HepG2 (cell line): Measurements from ENCODE around the gene SYNGR1. TPM values are rescaled to one million over a fixed set of nuclear protein-coding genes. Genes with fewer than 3 reads are reported as not detected.
A peak's percentile ranks its signal among the peaks of the same experiment; 100 is the strongest.

Experiments
- ATAC-seq: fragments of 200-7000 bp; cut with Tn5 transposase; 3 replicates; pipeline ENCODE4 v1.9.1; 2020; ENCODE audit warnings: mild to moderate bottlenecking, moderate library complexity
- BruUV-seq: library from RNA; stranded (reverse); fragments of 400-500 nt; replicated peaks from 2 replicates; lab custom pipeline; 2021; lab: Mats Ljungman, UMichigan
- CTCF ChIA-PET: fragments of 300-600 bp; formaldehyde crosslinking; extraction: SDS; loops from one replicate; lab custom pipeline; 2021; ENCODE audit warnings: low total read pairs, inconsistent platforms, low intra/inter-chr PET ratio; lab: Yijun Ruan, JAX
- POLR2A ChIA-PET: fragments of 350-600 bp; sonication (Branson Sonifier 250); formaldehyde crosslinking; loops from one replicate; lab custom pipeline; 2020; ENCODE audit warnings: antibody characterized with exemption, inconsistent platforms; lab: Yijun Ruan, JAX
- DNase-seq: peaks from one replicate; pipeline ENCODE4 v3.0.0-alpha.2; 2015; ENCODE audit warnings: low spot score
- FAIRE-seq: peaks from 3 replicates; lab custom pipeline; 2011; peaks lifted over from hg19 to GRCh38; lab: Jason Lieb, UNC
- H2AFZ ChIP-seq: one replicate; pipeline ENCODE4 v1.6.1; 2011; ENCODE audit warnings: low read length, inconsistent platforms
- H3K27ac ChIP-seq: fragments of 300-600 bp; 3 replicates; pipeline ENCODE4 v1.8.0; 2011; ENCODE audit warnings: mixed run types, mild to moderate bottlenecking, mixed read lengths, low read length, inconsistent platforms; ENCODE audit not compliant: insufficient read depth; ENCODE audit errors: extremely low read length
- H3K27me3 ChIP-seq, 2 experiments: fragments of 200-600 bp in 1 of 2; 2 replicates in 1 of 2; 3 replicates in 1 of 2; pipeline versions ENCODE4 v1.6.0 to v1.8.0; 2011; ENCODE audit warnings: low read length in 2 of 2, mild to moderate bottlenecking in 2 of 2, moderate library complexity in 2 of 2, inconsistent platforms in 1 of 2; ENCODE audit not compliant: insufficient read depth in 2 of 2, control insufficient read depth in 1 of 2
- H3K36me3 ChIP-seq, 2 experiments: fragments of 200-600 bp in 1 of 2; replicated peaks in 1 of 2; 2 replicates in 1 of 2; 3 replicates in 1 of 2; pipeline versions ENCODE4 v1.5.1 to v1.8.0; 2011; ENCODE audit warnings: low read length in 2 of 2, inconsistent platforms in 1 of 2; ENCODE audit not compliant: insufficient read depth in 2 of 2, control insufficient read depth in 1 of 2
- H3K4me1 ChIP-seq: 2 replicates; pipeline ENCODE4 v1.5.1; 2012; ENCODE audit warnings: low read length, inconsistent platforms; ENCODE audit not compliant: insufficient read depth
- H3K4me2 ChIP-seq: 2 replicates; pipeline ENCODE4 v1.6.0; 2011; ENCODE audit warnings: low read depth, low read length, inconsistent platforms
- H3K4me3 ChIP-seq, 3 experiments: fragments of 200-600 bp in 1 of 3; sonication (generic), shearing (Covaris generic) in 1 of 3; replicated peaks in 1 of 3; 2 replicates each; pipeline ENCODE4 v1.5.1; 2011 to 2016; ENCODE audit warnings: low read length in 3 of 3, inconsistent platforms in 2 of 3, low read depth in 2 of 3, mild to moderate bottlenecking in 2 of 3, control low read depth in 1 of 3, mixed read lengths in 1 of 3; ENCODE audit not compliant: insufficient read depth in 1 of 3
- H3K79me2 ChIP-seq: one replicate; pipeline ENCODE4 v1.6.1; 2011; ENCODE audit warnings: low read length, inconsistent platforms; ENCODE audit not compliant: insufficient read depth
- H3K9ac ChIP-seq: 2 replicates; pipeline ENCODE4 v1.6.0; 2011; ENCODE audit warnings: mild to moderate bottlenecking, low read depth, low read length, inconsistent platforms; ENCODE audit not compliant: insufficient read depth
- H3K9me3 ChIP-seq: 2 replicates; pipeline ENCODE4 v1.5.1; 2012; ENCODE audit warnings: mild to moderate bottlenecking, low read length
- H4K20me1 ChIP-seq: 2 replicates; pipeline ENCODE4 v1.6.0; 2011; ENCODE audit warnings: inconsistent platforms, mild to moderate bottlenecking, low read length, moderate library complexity; ENCODE audit not compliant: insufficient read depth
- MAFF ChIP-seq: IDR thresholded peaks from 2 replicates; pipeline ENCODE4 v1.6.1; 2011; ENCODE audit warnings: low read depth, low read length, improper control_type of control experiment
- SMC3 ChIP-seq: IDR thresholded peaks from 2 replicates; pipeline ENCODE4 v1.6.1; 2011; ENCODE audit warnings: low read length, improper control_type of control experiment
- STAG1 ChIP-seq: sonication (generic); formaldehyde crosslinking; IDR thresholded peaks from 2 replicates; pipeline ENCODE4 v1.4.0; 2020; ENCODE audit warnings: missing genetic modification reagents
- XRCC5 ChIP-seq: fragments of 200-400 bp; formaldehyde crosslinking; optimal IDR thresholded peaks from 2 replicates; pipeline ENCODE3; 2017; ENCODE audit warnings: mild to moderate bottlenecking, low read length
- ZNF574 ChIP-seq: sonication (generic); formaldehyde crosslinking; IDR thresholded peaks from 2 replicates; pipeline ENCODE4 v1.4.0; 2020; ENCODE audit warnings: missing genetic modification reagents
- WGBS: methylation state at CpG from one replicate; pipeline ENCODE4 v1.1.6; 2017; ENCODE audit warnings: low lambda C conversion rate; 5-methylcytosine and 5-hydroxymethylcytosine counted together
- in situ Hi-C: cut with HindIII; loops from 2 replicates; pipeline ENCODE4 v1.10.0; 2017; ENCODE audit warnings: low pct_unique_long_range_greater_than_20kb; ENCODE audit not compliant: extremely low pct_ligation_motif_present
- intact Hi-C: fragments of 100-400 bp; cut with micrococcal nuclease; formaldehyde crosslinking; loops from one replicate; pipeline ENCODE4 v1.10.0; 2022; ENCODE audit not compliant: unreplicated experiment
- polyA plus RNA-seq, 8 experiments: library from polyadenylated mRNA; depleted of rRNA in 3 of 8; stranded (reverse) in 7 of 8; unstranded in 1 of 8; fragments of >200 nt; fragmentation: Illumina TruSeq in 4 of 8; extraction: Trizol in 4 of 8; gene quantifications; 2 replicates each; pipeline versions ENCODE4 v1.2.1 to v1.2.3, GENCODE V29; 2011 to 2016; ENCODE audit warnings: low read depth in 4 of 8, missing spikeins in 1 of 8, mixed read lengths in 1 of 8; ENCODE audit not compliant: insufficient read depth in 1 of 8
- total RNA-seq, 5 experiments: library from RNA; depleted of rRNA; stranded (reverse); fragments of >200 nt; fragmentation: Illumina TruSeq; extraction: Trizol; gene quantifications; 2 replicates each; pipeline ENCODE4 v1.2.3, GENCODE V29; 2016; ENCODE audit warnings: low read depth in 1 of 5
- TF ChIP-seq, protein P1 (sequence below): sonication (generic); formaldehyde crosslinking; IDR thresholded peaks from 2 replicates; pipeline ENCODE4 v1.5.0; 2020; ENCODE audit warnings: mild to moderate bottlenecking, missing genetic modification reagents, moderate library complexity

SYNGR1 gene
- total and polyA plus RNA-seq, 2 of the 13 experiments (the other 11 are each of a cell fraction or from before 2014, with no cell fraction given) = 0.27 to 2.7 TPM

GRCh38 chr22:39384750-39385480 is 35.1 kb downstream of the SYNGR1 start:
- in situ Hi-C loops = no loop called here
- H3K36me3 ChIP-seq = no peaks in the 10 kb centered on the region
- ATAC-seq = peak; percentile 76
- peak; percentile 51; the same call in 1 of the 2 replicates for TF ChIP-seq SMC3
- TF ChIP-seq STAG1 = peak; percentile 41; the same call in 1 of the 2 replicates
- peak; percentile 50 for TF ChIP-seq XRCC5
- no peak for TF ChIP-seq MAFF
- peak; percentile 27; the same call in 1 of the 2 replicates for TF ChIP-seq ZNF574 (CRISPR knock-in tag)
- TF ChIP-seq, protein P1, sequence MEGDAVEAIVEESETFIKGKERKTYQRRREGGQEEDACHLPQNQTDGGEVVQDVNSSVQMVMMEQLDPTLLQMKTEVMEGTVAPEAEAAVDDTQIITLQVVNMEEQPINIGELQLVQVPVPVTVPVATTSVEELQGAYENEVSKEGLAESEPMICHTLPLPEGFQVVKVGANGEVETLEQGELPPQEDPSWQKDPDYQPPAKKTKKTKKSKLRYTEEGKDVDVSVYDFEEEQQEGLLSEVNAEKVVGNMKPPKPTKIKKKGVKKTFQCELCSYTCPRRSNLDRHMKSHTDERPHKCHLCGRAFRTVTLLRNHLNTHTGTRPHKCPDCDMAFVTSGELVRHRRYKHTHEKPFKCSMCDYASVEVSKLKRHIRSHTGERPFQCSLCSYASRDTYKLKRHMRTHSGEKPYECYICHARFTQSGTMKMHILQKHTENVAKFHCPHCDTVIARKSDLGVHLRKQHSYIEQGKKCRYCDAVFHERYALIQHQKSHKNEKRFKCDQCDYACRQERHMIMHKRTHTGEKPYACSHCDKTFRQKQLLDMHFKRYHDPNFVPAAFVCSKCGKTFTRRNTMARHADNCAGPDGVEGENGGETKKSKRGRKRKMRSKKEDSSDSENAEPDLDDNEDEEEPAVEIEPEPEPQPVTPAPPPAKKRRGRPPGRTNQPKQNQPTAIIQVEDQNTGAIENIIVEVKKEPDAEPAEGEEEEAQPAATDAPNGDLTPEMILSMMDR = peak; percentile 69
- H3K4me2 ChIP-seq = no peak overlapping the region
- ChIA-PET CTCF (no interaction called here), POLR2A (no interaction called here)
- no peaks in the 10 kb centered on the region for H3K79me2 ChIP-seq
- H3K9ac ChIP-seq = no peak overlapping the region
- BruUV-seq = no TSS peak
- no peaks in the 10 kb centered on the region for H3K9me3 ChIP-seq
- 24% methylated on average over 16 of the region's 21 CpGs for WGBS
- no peaks in the 10 kb centered on the region; the same call in 1 of the 2 replicates for H3K4me1 ChIP-seq
- no peak overlapping the region for H3K27ac ChIP-seq
- no peak overlapping the region for H2AFZ ChIP-seq
- H4K20me1 ChIP-seq = no peaks in the 10 kb centered on the region
- peak; percentile 35 for DNase-seq
- intact Hi-C loops = no loop called here
- no peak overlapping the region for H3K4me3 ChIP-seq
- FAIRE-seq = peak; percentile 82
- H3K27me3 ChIP-seq = peaks cover 4 to 30% of the 10 kb centered on the region in 2 experiments; a peak in 4 of 5 replicates
